SH-SY5Y (cell line): ENCODE measurements around the gene ROR1.

ENCODE experiments used
- GATA2 ChIP-seq: IDR thresholded peaks from 2 replicates; pipeline ENCODE4 v1.6.1; 2011; ENCODE audit warnings: mild to moderate bottlenecking, low read depth, low read length
- GATA3 ChIP-seq: IDR thresholded peaks from 2 replicates; pipeline ENCODE4 v1.6.1; 2011; ENCODE audit warnings: low read depth, mild to moderate bottlenecking, low read length, moderate library complexity

- TF ChIP-seq GATA2 (no peak), GATA3 (no peak)
Measured at GRCh38 chr1:64060611-64061302, 286.9 kb downstream of the ROR1 start.
